Fibroblast of lung (primary cell): ENCODE data around the gene SOCS1. TPM values are rescaled to one million over a fixed set of nuclear protein-coding genes. Genes with fewer than 3 reads are reported as not detected.

Source experiments
- DNase-seq, 2 donors: peaks; one replicate each; pipeline versions ENCODE4 v3.0.0 to v3.0.0-alpha.2; 2010; ENCODE audit warnings: low read depth in 2 of 2
- H2AFZ ChIP-seq: 2 replicates; pipeline ENCODE4 v1.5.1; 2012; ENCODE audit warnings: low read length, control low read depth, inconsistent platforms
- H3K27ac ChIP-seq: 2 replicates; pipeline ENCODE4 v1.5.1; 2011; ENCODE audit warnings: low read length, control low read depth; ENCODE audit not compliant: insufficient read depth
- H3K27me3 ChIP-seq: 2 replicates; pipeline ENCODE4 v1.5.1; 2011; ENCODE audit warnings: mild to moderate bottlenecking, low read length; ENCODE audit not compliant: control insufficient read depth, insufficient read depth
- H3K36me3 ChIP-seq: 2 replicates; pipeline ENCODE4 v1.5.1; 2011; ENCODE audit warnings: low read length; ENCODE audit not compliant: control insufficient read depth, insufficient read depth
- H3K4me1 ChIP-seq: 2 replicates; pipeline ENCODE4 v1.5.1; 2011; ENCODE audit warnings: low read length; ENCODE audit not compliant: control insufficient read depth, insufficient read depth; ENCODE audit errors: extremely low read depth
- H3K4me2 ChIP-seq: 2 replicates; pipeline ENCODE4 v1.5.1; 2011; ENCODE audit warnings: low read length, control low read depth; ENCODE audit not compliant: insufficient read depth; ENCODE audit errors: extremely low read depth
- H3K4me3 ChIP-seq, 4 experiments: fragments of 200-600 bp in 1 of 4; sonication (generic) in 1 of 4; replicated peaks in 1 of 4; 2 replicates each; pipeline ENCODE4 v1.5.1; 2011 to 2016; ENCODE audit warnings: low read length in 4 of 4, low read depth in 3 of 4, mild to moderate bottlenecking in 3 of 4, control low read depth in 2 of 4, inconsistent platforms in 1 of 4, mixed read lengths in 1 of 4; ENCODE audit not compliant: insufficient read depth in 1 of 4; ENCODE audit errors: control extremely low read depth in 1 of 4
- H3K79me2 ChIP-seq: 2 replicates; pipeline ENCODE4 v1.5.1; 2012; ENCODE audit warnings: mild to moderate bottlenecking, low read length, inconsistent platforms; ENCODE audit not compliant: control insufficient read depth, insufficient read depth
- H3K9ac ChIP-seq: 2 replicates; pipeline ENCODE4 v1.5.1; 2011; ENCODE audit warnings: mild to moderate bottlenecking, low read length, control low read depth; ENCODE audit not compliant: insufficient read depth
- H3K9me3 ChIP-seq: 2 replicates; pipeline ENCODE4 v1.5.1; 2012; ENCODE audit warnings: low read depth, low read length; ENCODE audit not compliant: control insufficient read depth, insufficient read depth
- H4K20me1 ChIP-seq: 2 replicates; pipeline ENCODE4 v1.5.1; 2011; ENCODE audit warnings: low read length; ENCODE audit not compliant: control insufficient read depth, insufficient read depth; ENCODE audit errors: extremely low read depth
- EZH2 ChIP-seq: IDR thresholded peaks from 2 replicates; pipeline ENCODE4 v1.5.1; 2012; ENCODE audit warnings: low read length, control low read depth, mild to moderate bottlenecking; ENCODE audit errors: missing control alignments
- polyA plus RNA-seq, 2 donors: library from polyadenylated mRNA; depleted of rRNA in 1 of 2; stranded (reverse) in 1 of 2; unstranded in 1 of 2; fragments of >200 nt; gene quantifications; 2 replicates each; pipeline ENCODE4 v1.2.1, GENCODE V29; 2011 to 2012; ENCODE audit warnings: missing spikeins in 1 of 2
- total RNA-seq: library from RNA; depleted of rRNA; stranded (reverse); fragments of >200 nt; gene quantifications from 2 replicates; pipeline ENCODE4 v1.2.1, GENCODE V29; 2014
- TF ChIP-seq, protein P1 (sequence below), 2 donors: IDR thresholded peaks in 1 of 2; conservative IDR thresholded peaks in 1 of 2; 1 replicate in 1 of 2; 2 replicates in 1 of 2; pipeline ENCODE4 v1.5.1; 2011 to 2012; ENCODE audit warnings: low read length in 2 of 2, control low read depth in 1 of 2, inconsistent platforms in 1 of 2, low read depth in 1 of 2, mild to moderate bottlenecking in 1 of 2

Gene SOCS1
- total and polyA plus RNA-seq, 2 donors (not counting 1 experiment from before 2014, with no cell fraction given) = 17.7 to 21.1 TPM

DNA sequence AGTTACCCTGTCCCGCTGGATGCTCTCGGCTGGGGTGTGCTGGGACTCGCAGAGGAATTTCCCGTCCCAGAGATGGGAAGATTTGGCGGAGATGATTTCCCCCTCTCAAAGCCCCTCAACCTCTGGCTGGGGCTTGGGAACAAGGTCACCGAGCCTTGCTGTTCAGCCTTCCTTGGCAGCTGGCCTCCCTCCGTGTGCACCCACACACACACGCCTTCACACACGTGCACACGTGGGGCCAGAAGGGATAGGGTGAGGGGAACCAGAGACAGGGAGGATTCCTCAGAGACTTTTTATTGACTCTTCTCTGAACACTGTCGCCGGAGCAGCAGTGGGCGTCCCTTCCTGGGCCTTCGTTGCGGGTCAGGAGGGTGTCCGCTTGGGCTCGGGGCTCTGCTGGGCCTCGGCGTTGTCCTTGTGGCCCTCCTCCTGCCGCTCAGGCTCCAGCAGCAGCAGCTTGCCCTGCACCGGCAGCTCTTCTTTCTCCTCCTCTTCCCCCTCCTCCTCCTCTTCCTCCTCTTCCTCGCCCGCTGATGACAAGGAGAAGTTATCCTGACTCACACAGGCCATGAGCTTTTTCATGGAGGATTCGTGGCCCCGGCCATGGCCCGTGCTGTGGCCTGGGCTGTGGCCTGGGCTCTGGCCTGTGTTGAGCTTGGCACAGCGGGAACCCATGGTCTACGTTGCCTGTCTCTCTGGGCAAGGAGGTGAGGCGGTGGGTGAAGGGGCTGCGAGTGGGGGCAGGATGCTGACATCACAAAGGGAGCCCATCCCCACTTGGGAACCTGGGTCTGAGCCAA is 17.1 kb upstream of the SOCS1 start, which contains the start of gene PRM3:
TSS of gene PRM3 (minus strand) at position 709 of the 800 bp plus-strand sequence. CDS start at position 675, 34 bp downstream.
- Histone ChIP-seq H3K79me2 (no peaks in the 10 kb centered on the region), H3K4me2 (no peak within 1 kb of the TSS), H3K9ac (no peak within 1 kb of the TSS), H4K20me1 (no peaks in the 10 kb centered on the region), H3K27ac (no peak within 1 kb of the TSS), H2AFZ (no peak within 1 kb of the TSS), H3K4me1 (no peaks in the 10 kb centered on the region), H3K4me3 (no peak within 1 kb of the TSS), H3K9me3 (no peaks in the 10 kb centered on the region), H3K36me3 (no peaks in the 10 kb centered on the region), H3K27me3 (peaks cover 7% of the 10 kb centered on the region)
- TF ChIP-seq, protein P1, sequence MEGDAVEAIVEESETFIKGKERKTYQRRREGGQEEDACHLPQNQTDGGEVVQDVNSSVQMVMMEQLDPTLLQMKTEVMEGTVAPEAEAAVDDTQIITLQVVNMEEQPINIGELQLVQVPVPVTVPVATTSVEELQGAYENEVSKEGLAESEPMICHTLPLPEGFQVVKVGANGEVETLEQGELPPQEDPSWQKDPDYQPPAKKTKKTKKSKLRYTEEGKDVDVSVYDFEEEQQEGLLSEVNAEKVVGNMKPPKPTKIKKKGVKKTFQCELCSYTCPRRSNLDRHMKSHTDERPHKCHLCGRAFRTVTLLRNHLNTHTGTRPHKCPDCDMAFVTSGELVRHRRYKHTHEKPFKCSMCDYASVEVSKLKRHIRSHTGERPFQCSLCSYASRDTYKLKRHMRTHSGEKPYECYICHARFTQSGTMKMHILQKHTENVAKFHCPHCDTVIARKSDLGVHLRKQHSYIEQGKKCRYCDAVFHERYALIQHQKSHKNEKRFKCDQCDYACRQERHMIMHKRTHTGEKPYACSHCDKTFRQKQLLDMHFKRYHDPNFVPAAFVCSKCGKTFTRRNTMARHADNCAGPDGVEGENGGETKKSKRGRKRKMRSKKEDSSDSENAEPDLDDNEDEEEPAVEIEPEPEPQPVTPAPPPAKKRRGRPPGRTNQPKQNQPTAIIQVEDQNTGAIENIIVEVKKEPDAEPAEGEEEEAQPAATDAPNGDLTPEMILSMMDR (conservative IDR thresholded peaks at IDR 0.05 in 1 of 2, IDR thresholded peaks at IDR 0.05 in 1 of 2; ENCODE audit: low read depth in 1 of 2, low read length in 2 of 2) = no peak
- no peak for TF ChIP-seq EZH2
- DNase-seq = no peak

DNA sequence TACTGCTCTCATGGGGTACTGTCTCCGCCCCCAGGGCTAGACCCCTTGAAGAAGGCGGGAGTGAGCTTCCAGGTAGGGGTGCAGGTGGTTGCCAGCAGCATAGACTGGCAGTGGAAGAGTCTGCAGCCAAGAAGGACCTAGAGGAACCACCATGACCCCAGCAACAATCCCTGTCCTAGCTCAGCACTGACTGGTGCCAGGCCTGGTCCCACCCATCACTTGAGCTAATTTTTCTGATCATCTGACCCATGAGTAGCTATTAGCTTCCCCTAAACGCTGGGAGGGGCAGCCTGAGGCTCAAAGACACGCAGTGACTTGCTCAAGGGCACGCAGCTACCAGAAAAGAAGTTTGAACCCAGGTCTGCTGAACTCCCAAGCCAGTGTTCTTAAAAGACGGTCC is 16.5 kb upstream of the SOCS1 start:
- Histone ChIP-seq H2AFZ (no peak overlapping the region), H3K9ac (no peak overlapping the region), H3K4me2 (no peak overlapping the region), H3K4me1 (no peaks in the 10 kb centered on the region), H3K27me3 (peaks cover 5% of the 10 kb centered on the region), H3K36me3 (no peaks in the 10 kb centered on the region), H3K27ac (no peak overlapping the region), H4K20me1 (no peaks in the 10 kb centered on the region), H3K9me3 (no peaks in the 10 kb centered on the region), H3K4me3 (no peak overlapping the region), H3K79me2 (no peaks in the 10 kb centered on the region)
- DNase-seq = no peak
- TF ChIP-seq EZH2 = no peak

DNA sequence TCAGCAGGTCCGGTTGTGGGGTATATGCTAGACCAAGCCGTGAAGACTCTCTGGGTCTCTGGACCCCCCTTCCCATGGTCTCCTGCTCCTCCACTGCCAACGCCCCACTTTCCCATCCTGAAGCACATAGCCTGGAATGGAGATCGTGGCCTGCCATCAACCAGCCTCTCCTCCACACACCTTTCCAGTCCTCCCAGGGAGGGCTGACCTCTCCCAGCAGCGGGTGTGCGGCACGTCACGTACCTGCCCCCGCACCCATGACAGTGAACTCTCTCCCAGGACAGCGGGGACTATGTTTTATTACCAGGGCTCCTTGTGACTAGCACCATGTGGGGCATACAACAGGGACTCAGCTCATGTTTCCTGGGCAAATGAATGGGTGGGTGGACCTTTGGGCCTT is 15.6 kb upstream of the SOCS1 start:
- Histone ChIP-seq H3K4me1 (no peaks in the 10 kb centered on the region), H3K9ac (no peak overlapping the region), H3K4me3 (no peak overlapping the region), H3K9me3 (no peaks in the 10 kb centered on the region), H3K4me2 (no peak overlapping the region), H3K27ac (no peak overlapping the region), H3K27me3 (no peaks in the 10 kb centered on the region), H3K36me3 (no peaks in the 10 kb centered on the region), H2AFZ (no peak overlapping the region), H3K79me2 (no peaks in the 10 kb centered on the region), H4K20me1 (no peaks in the 10 kb centered on the region)
- DNase-seq = no peak
- TF ChIP-seq, protein P1 (conservative IDR thresholded peaks at IDR 0.05 in 1 of 2, IDR thresholded peaks at IDR 0.05 in 1 of 2; ENCODE audit: low read depth in 1 of 2, low read length in 2 of 2) = no peak
- no peak for TF ChIP-seq EZH2
